Left colon (tissue), 2 donors: Measurements from ENCODE around the gene ZNF345. TPM values are rescaled to one million over a fixed set of nuclear protein-coding genes. Genes with fewer than 3 reads are reported as not detected.
A peak's percentile ranks its signal among the peaks of the same experiment; 100 is the strongest.

ENCODE experiments used
- ATAC-seq: fragments of 200-7000 bp; cut with Tn5 transposase; one replicate; pipeline ENCODE4 v1.9.1; 2020; ENCODE audit warnings: mild to moderate bottlenecking, moderate library complexity
- DNase-seq, 2 donors: peaks; one replicate each; pipeline ENCODE4 v3.0.0-alpha.2; 2020
- intact Hi-C, 2 donors: fragments of 100-400 bp; cut with DNase I in 1 of 2; cut with micrococcal nuclease in 1 of 2; formaldehyde crosslinking; loops; one replicate each; pipeline versions ENCODE4 v1.11.2 to v1.14.0; 2022; cut with DNase I, micrococcal nuclease
- total RNA-seq, 2 donors: library from RNA; stranded (reverse); fragmentation: NEBNext Ultra II Directional; extraction: Animal tissue kit (Norgen Biotek cat#: 25700); gene quantifications; one replicate each; pipeline ENCODE4 v1.2.1, GENCODE V29; 2021
- donor health status: DM: no; HTN: no; CAD: no.
- donor health status: DM: yes; HTN: yes; CAD: no.

The ZNF345 gene
- total RNA-seq, 2 donors from 2014 or later, result 2.8 to 3.6 TPM

- peak; percentile 99 for ATAC-seq
- intact Hi-C loops, result no loop called here
- DNase-seq, result peak; percentile 88
Observed at GRCh38 chr19:36915992-36916830, 65.5 kb downstream of the ZNF345 start, which contains the start of the genes ZNF568 and ZNF829. TSS of gene ZNF568 (plus strand) at chr19:36916332. CDS start at chr19:36922771, 6,439 bp downstream. TSS of gene ZNF829 (minus strand) at chr19:36916291. CDS start at chr19:36915167, 1,124 bp downstream.

GRCh38 chr19:36916991-36917390, 66.3 kb downstream of the ZNF345 start:
- ATAC-seq, result no peak
- intact Hi-C loops, result no loop called here
- DNase-seq, result no peak

GRCh38 chr19:36918090-36918489, 67.4 kb downstream of the ZNF345 start:
- ATAC-seq (no peak), DNase-seq (no peak)
- intact Hi-C loops, result no loop called here

Other genes with a start within 250 kb of the ZNF345 start
- gene ZNF382, start 245.6 kb upstream of the ZNF345 start, total RNA-seq, result 1 to 10 TPM in 1 of 2 donors, under 1 TPM in 1; 0.49 to 1.5 TPM
- gene ZNF461, start 184.0 kb upstream of the ZNF345 start, total RNA-seq, result 1 to 10 TPM; 3.5 to 4.2 TPM
- 1 to 10 TPM; 3.8 to 4.7 TPM for gene ZNF567, start 163.3 kb upstream of the ZNF345 start, total RNA-seq
- gene ZNF850, start 78.1 kb upstream of the ZNF345 start, total RNA-seq, result 1 to 10 TPM; 1.2 to 1.3 TPM
- gene ZNF790, start 12.5 kb upstream of the ZNF345 start, total RNA-seq, result 1 to 10 TPM; 3.3 to 5.2 TPM
- gene ZNF829, start 65.4 kb downstream of the ZNF345 start, total RNA-seq, result 1 to 10 TPM in 1 of 2 donors, under 1 TPM in 1; 0.73 to 1.3 TPM
- gene ZNF568, start 65.5 kb downstream of the ZNF345 start, total RNA-seq, result 1 to 10 TPM; 2.5 to 4.0 TPM
- 1 to 10 TPM; 6.4 to 6.7 TPM for gene ZNF420, start 227.6 kb downstream of the ZNF345 start, total RNA-seq